ENCODE measurements around the gene LTB4R.
A peak's percentile ranks its signal among the peaks of the same experiment; 100 is the strongest.
"Not testable (repeated sequence)": the region's sequence is repeated elsewhere in the genome, so short reads cannot be mapped to it uniquely, and the experiment has no call there.

DNA sequence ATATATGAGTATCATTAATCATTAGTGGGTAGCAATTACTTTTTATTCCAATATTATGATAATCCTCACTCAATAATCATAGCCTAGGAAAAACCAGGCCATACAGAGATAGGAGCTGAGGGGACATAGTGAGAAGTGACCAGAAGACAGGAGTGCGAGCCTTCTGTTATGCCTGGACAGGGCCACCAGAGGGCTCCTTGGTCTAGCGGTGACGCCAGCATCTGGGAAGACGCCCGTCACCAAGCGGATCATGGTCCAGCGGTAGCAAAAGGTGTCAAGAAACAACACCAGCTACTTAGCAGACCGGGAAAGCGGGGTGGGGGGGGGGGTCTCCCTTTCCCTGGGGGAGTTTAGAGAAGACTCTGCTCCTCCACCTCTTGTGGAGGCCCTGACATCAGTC, 16.6 kb downstream of the LTB4R start:
- TF ChIP-seq, protein P1, sequence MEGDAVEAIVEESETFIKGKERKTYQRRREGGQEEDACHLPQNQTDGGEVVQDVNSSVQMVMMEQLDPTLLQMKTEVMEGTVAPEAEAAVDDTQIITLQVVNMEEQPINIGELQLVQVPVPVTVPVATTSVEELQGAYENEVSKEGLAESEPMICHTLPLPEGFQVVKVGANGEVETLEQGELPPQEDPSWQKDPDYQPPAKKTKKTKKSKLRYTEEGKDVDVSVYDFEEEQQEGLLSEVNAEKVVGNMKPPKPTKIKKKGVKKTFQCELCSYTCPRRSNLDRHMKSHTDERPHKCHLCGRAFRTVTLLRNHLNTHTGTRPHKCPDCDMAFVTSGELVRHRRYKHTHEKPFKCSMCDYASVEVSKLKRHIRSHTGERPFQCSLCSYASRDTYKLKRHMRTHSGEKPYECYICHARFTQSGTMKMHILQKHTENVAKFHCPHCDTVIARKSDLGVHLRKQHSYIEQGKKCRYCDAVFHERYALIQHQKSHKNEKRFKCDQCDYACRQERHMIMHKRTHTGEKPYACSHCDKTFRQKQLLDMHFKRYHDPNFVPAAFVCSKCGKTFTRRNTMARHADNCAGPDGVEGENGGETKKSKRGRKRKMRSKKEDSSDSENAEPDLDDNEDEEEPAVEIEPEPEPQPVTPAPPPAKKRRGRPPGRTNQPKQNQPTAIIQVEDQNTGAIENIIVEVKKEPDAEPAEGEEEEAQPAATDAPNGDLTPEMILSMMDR (IDR thresholded peaks at IDR 0.05 in 2 of 3, conservative IDR thresholded peaks at IDR 0.05 in 1 of 3; ENCODE audit: insufficient read depth in 2 of 3, low read depth in 1 of 3, low read length in 3 of 3), result peak; percentile 30 to 37 (median 31); a peak in 4 of 6 replicates
- TF ChIP-seq ZNF347 (CRISPR knock-in tag; IDR thresholded peaks at IDR 0.05; ENCODE audit: low read depth); TOE1 (IDR thresholded peaks at IDR 0.05; ENCODE audit: borderline replicate concordance); TOE1 (CRISPR knock-in tag; IDR thresholded peaks at IDR 0.05; ENCODE audit: borderline replicate concordance, low read depth); CREB1 (IDR thresholded peaks at IDR 0.05); USF1 (CRISPR knock-in tag; IDR thresholded peaks at IDR 0.05); TAF1 (IDR thresholded peaks at IDR 0.05; ENCODE audit: control insufficient read depth, extremely low read depth, insufficient read depth, low read length, severe bottlenecking): not testable (repeated sequence)
- TF ChIP-seq CREB1 (CRISPR knock-in tag; IDR thresholded peaks at IDR 0.05), result peak; percentile 62; the same call in 1 of the 2 replicates

Measured in K562 (cell line).